ENCODE results near the gene TSPYL2. TPM values are rescaled to one million over a fixed set of nuclear protein-coding genes. Genes with fewer than 3 reads are reported as not detected.
A peak's percentile ranks its signal among the peaks of the same experiment; 100 is the strongest.

Gene TSPYL2
- total RNA-seq, 2 donors from 2014 or later: 39.9 to 44.0 TPM

- no peaks in the 10 kb centered on the region for H3K4me1 ChIP-seq
- H3K36me3 ChIP-seq: no peaks in the 10 kb centered on the region
- H3K4me3 ChIP-seq: no peak overlapping the region
- no peaks in the 10 kb centered on the region for H3K9me3 ChIP-seq
- no peak for TF ChIP-seq CTCF (IDR thresholded peaks at IDR 0.05)
- no peak for DNase-seq (ENCODE audit: low spot score)
- H3K27ac ChIP-seq: no peak overlapping the region
- no peaks in the 10 kb centered on the region for H3K27me3 ChIP-seq
Observed at GRCh38 chrX:53115550-53115874, 33.3 kb downstream of the TSPYL2 start.

GRCh38 chrX:53116101-53116500 is 33.9 kb downstream of the TSPYL2 start:
- H3K4me1 ChIP-seq: no peaks in the 10 kb centered on the region
- H3K4me3 ChIP-seq: peak overlapping the region in 1 of 2 donors; percentile 15
- DNase-seq (ENCODE audit: low spot score): no peak
- H3K27ac ChIP-seq: no peak overlapping the region
- no peaks in the 10 kb centered on the region for H3K36me3 ChIP-seq
- no peaks in the 10 kb centered on the region for H3K9me3 ChIP-seq
- no peaks in the 10 kb centered on the region for H3K27me3 ChIP-seq
- no peak for TF ChIP-seq CTCF (IDR thresholded peaks at IDR 0.05)

DNA sequence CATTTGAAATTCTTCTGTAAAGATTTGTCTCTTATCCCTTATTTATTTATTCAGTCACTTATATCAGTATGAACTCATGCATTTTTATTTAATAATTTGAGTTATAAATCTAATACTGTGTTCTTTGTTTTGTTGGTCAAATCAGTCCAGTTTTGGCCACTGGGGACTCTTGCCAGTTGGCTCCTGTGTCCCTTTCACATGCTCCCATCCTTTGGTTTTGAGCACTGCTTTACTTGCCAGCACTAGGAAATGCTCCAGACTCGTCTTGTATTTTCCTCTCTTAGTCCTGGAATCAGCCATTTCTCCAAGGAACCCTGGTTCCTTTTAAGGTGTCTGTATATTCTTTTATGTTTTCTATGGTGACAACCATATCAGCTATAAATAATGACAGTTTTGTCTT is 39.8 kb downstream of the TSPYL2 start:
- no peaks in the 10 kb centered on the region for H3K27me3 ChIP-seq
- no peaks in the 10 kb centered on the region for H3K36me3 ChIP-seq
- no peak for TF ChIP-seq CTCF (IDR thresholded peaks at IDR 0.05)
- DNase-seq (ENCODE audit: low spot score): no peak
- H3K4me3 ChIP-seq: no peak overlapping the region
- H3K4me1 ChIP-seq: no peaks in the 10 kb centered on the region
- peaks cover 0 to 13% of the 10 kb centered on the region in 2 donors for H3K9me3 ChIP-seq
- H3K27ac ChIP-seq: no peak overlapping the region

DNA sequence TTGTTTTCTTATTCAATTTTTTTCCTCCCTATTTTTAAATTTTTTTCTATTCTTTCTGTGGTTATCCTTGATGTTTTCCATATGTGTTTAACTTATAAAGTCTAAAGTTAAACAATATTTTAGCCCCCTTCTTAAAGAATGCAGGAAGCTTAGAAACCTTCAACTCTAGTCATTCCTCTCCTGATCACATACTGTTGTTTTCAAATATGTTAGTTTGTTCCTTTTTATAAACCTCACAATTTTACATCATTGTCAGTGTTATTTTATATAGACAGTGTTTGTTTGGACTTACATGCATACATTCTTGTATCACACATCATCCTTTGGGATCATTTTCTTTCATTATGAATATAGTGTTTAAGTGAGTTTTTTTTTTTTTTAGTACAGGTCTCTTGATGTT is 43.3 kb downstream of the TSPYL2 start:
- Histone ChIP-seq H3K9me3 (peaks cover 0 to 13% of the 10 kb centered on the region in 2 donors), H3K27ac (no peak overlapping the region), H3K36me3 (no peaks in the 10 kb centered on the region), H3K27me3 (no peaks in the 10 kb centered on the region), H3K4me3 (no peak overlapping the region), H3K4me1 (no peaks in the 10 kb centered on the region)
- DNase-seq (ENCODE audit: low spot score): no peak
- TF ChIP-seq CTCF (IDR thresholded peaks at IDR 0.05): no peak

DNA sequence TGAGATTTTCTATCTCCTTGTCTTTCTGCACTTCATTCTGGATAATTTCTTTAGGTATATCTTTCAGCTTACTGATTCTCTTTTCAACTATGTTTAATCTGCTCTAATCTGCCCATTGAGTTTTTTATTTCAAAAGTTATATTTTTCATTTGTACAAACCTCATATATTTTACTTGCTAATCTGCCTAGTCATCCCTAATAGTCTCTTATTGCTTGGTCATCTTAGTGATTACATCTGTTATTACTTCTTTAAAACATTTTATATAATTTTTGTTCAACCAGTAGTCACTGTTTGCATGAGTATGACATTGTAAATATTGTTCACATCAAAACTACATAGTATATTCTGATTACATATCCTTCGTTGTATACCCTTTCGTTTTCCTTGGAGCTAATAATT is 44.2 kb downstream of the TSPYL2 start:
- DNase-seq (ENCODE audit: low spot score): no peak
- Histone ChIP-seq H3K9me3 (peaks cover 0 to 13% of the 10 kb centered on the region in 2 donors), H3K36me3 (no peaks in the 10 kb centered on the region), H3K27ac (no peak overlapping the region), H3K27me3 (no peaks in the 10 kb centered on the region), H3K4me1 (no peaks in the 10 kb centered on the region), H3K4me3 (no peak overlapping the region)
- no peak for TF ChIP-seq CTCF (IDR thresholded peaks at IDR 0.05)

GRCh38 chrX:53128097-53128749 is 46.1 kb downstream of the TSPYL2 start:
- Histone ChIP-seq H3K9me3 (peaks cover 0 to 13% of the 10 kb centered on the region in 2 donors), H3K4me3 (no peak overlapping the region), H3K27me3 (no peaks in the 10 kb centered on the region), H3K36me3 (no peaks in the 10 kb centered on the region), H3K27ac (no peak overlapping the region), H3K4me1 (no peaks in the 10 kb centered on the region)
- no peak for TF ChIP-seq CTCF (IDR thresholded peaks at IDR 0.05)
- DNase-seq (ENCODE audit: low spot score): no peak
